IPS DF 4.7 (cell line): ENCODE results near the gene SLC49A3.
"Not testable (repeated sequence)": the region's sequence is repeated elsewhere in the genome, so short reads cannot be mapped to it uniquely, and the experiment has no call there.

ENCODE experiments used
- DNase-seq: peaks from one replicate; pipeline ENCODE4 v3.0.0-alpha.2; 2013; ENCODE audit warnings: low spot score; ENCODE audit errors: extremely low read depth

The SLC49A3 gene

GRCh38 chr4:722169-722725 lies 33.3 kb upstream of the SLC49A3 start:
- no peak for DNase-seq

- DNase-seq: no peak
These were observed 32.6 kb upstream of the SLC49A3 start for GRCh38 chr4:721261-722168.

GRCh38 chr4:720111-720860 lies 31.3 kb upstream of the SLC49A3 start:
- DNase-seq: no peak

- DNase-seq: no peak
These were observed 29.5 kb upstream of the SLC49A3 start for GRCh38 chr4:718460-718859.

- DNase-seq: no peak
These were observed 28.8 kb upstream of the SLC49A3 start for GRCh38 chr4:717601-718320.

GRCh38 chr4:714087-714486 lies 25.1 kb upstream of the SLC49A3 start:
- DNase-seq: no peak

GRCh38 chr4:712916-713632 lies 24.1 kb upstream of the SLC49A3 start:
- DNase-seq: no peak

- no peak for DNase-seq
These were observed 23.1 kb upstream of the SLC49A3 start for GRCh38 chr4:712093-712492.

- DNase-seq: no peak
These were observed 22.0 kb upstream of the SLC49A3 start for GRCh38 chr4:710916-711315.

- no peak for DNase-seq
These were observed 21.2 kb upstream of the SLC49A3 start for GRCh38 chr4:710116-710515.

GRCh38 chr4:709348-709747 lies 20.4 kb upstream of the SLC49A3 start:
- no peak for DNase-seq

GRCh38 chr4:708631-708933 lies 19.6 kb upstream of the SLC49A3 start:
- DNase-seq: no peak

GRCh38 chr4:707929-708630 lies 19.1 kb upstream of the SLC49A3 start:
- DNase-seq: no peak

GRCh38 chr4:706834-707598 lies 18.1 kb upstream of the SLC49A3 start:
- no peak for DNase-seq

GRCh38 chr4:706083-706633 lies 17.2 kb upstream of the SLC49A3 start:
- DNase-seq: not testable (repeated sequence)

GRCh38 chr4:705278-706082 lies 16.5 kb upstream of the SLC49A3 start, which contains the start of gene PCGF3:
TSS of gene PCGF3 (plus strand) at chr4:705832. CDS start at chr4:733681, 27,849 bp downstream.
- no peak for DNase-seq

GRCh38 chr4:704971-705277 lies 16.0 kb upstream of the SLC49A3 start:
- DNase-seq: no peak

- DNase-seq: no peak
These were observed 15.4 kb upstream of the SLC49A3 start for GRCh38 chr4:704198-704891.
